Stimulated activated CD4-positive, alpha-beta T cell treated with anti-CD3 and anti-CD28 coated beads, Interleukin-12 subunit alpha, Interleukin-12 subunit beta, amount 100 ng/mL, for 24 hours (primary cell): ENCODE results near the gene MTAP.
A peak's percentile ranks its signal among the peaks of the same experiment; 100 is the strongest.

Experiments used
- DNase-seq, 2 experiments: peaks; one replicate each; pipeline ENCODE4 v3.0.0-alpha.2; 2020; ENCODE audit warnings: low read depth in 2 of 2

Gene MTAP

DNA sequence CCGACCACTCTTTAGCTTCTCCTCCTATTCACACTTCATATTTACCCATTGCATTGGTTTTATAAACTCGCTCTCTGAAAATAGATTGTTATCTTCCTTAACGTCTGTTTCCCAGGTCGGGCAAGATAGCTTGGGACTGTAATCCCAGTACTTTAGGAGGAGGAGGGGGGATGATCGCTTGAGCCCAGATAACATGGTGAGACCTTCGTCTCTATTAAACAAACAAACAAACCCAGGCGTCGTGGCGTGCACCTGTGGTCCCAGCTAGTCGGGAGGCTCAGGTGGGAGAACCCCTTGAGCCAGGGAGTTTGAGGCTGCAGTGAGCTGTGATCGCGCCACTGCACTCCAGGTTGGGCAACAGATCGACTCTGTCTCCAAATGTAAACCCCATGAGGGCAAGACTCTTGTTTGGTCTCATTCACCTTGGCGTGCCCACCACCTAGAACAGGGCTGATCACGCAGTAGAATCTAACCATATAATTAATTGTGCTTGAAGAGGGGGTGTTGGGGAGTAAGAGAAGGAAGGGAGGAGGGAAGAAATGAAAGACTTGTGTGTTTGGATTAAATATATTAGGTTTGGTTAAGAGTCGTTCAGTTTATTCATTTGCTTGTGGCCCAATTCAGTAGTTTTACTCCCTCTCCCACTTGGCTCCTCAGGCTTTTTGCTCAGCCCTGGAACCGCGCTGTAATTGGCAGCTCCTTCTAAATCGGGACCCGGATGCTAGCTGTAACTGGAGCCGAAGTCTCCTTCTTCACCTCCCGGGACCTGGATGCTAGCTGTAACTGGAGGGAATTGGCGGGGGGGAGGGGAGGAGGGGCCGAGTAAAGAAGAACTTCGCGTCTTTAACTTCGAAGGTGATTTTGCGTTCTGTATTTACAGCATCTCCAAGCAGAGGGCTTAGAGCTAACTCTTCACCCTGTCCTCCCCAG is 166.8 kb downstream of the MTAP start:
- no peak for DNase-seq

DNA sequence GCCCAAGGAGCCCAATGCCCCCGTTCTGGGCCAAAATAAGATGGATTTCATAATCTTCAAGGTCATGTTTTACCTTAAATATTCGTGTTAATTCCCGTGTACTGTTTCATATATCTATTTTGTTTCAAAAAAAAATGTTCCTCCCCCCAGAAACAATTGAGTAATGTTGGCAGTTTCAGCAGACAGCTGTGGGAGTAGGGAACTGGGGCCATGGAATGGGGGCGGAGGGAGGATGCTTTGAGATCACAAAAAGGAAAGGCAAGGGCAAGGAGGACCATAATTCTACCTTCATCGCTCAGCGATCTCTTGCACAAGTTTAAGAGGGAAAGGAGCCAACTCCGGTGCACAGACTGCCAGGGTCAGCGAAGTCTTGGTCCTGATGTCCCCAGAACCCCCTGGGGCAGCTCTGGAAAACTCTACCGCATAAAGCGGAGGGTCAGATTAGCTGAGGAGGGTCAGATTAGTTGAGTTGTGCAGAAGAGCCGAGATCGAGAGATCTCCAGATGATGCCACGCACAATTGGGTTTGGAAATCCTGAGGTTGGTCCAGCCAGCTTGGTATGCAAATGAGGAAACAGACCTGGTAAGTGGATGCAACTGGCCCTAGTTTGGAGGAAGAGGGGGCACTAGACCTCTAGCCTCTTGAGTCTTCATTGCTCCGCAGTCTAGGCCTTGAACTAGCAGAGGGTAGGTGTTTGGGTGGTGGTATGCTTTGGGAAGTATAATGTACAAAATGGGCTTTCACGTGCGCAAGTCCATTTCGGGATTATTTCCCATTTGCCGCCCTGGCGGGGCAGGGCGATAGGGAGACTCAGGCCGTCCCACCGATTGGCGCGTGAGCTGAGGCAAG is 167.7 kb downstream of the MTAP start:
- no peak for DNase-seq

DNA sequence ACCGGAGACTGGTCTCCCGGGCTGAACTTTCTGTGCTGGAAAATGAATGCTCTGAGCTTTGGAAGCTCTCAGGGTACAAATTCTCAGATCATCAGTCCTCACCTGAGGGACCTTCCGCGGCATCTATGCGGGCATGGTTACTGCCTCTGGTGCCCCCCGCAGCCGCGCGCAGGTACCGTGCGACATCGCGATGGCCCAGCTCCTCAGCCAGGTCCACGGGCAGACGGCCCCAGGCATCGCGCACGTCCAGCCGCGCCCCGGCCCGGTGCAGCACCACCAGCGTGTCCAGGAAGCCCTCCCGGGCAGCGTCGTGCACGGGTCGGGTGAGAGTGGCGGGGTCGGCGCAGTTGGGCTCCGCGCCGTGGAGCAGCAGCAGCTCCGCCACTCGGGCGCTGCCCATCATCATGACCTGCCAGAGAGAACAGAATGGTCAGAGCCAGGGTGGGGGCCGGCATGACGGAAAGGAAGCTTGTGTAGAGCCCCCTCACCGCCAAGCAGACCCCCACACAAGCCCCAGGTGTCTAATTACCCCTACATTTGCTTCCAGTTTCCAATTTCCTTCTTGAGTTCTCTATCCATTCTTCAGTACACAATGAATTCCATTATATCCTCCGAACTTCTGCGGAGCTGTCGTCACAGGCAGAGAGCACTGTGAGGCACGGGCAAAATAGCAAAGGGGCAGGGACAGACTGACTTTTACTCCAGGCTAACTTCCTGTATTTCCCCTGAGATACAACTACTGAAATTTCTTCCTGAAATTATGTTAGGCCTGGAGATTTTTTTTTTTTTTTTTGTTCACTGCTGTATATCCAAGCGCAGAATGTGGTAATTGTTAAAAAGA is 168.6 kb downstream of the MTAP start:
- DNase-seq: no peak

DNA sequence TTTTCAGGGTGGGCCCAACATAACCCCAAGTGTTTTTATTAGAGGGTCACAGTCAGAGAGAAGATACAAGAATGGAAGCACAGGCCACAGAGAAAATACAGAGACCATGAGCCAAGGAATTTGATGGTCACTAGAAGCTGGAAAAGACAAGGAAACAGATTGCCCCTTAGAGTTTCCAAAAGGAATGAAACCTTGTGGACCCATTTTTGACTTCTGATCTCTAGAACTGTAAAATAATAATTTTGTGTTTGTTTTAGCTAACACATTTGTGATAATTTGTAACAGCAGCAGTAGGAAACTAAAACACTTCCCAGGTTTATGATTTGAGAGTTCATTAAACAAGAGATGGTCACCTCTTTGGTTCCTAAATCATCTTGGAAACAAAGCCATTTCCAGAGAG is 169.9 kb downstream of the MTAP start:
- DNase-seq: no peak

DNA sequence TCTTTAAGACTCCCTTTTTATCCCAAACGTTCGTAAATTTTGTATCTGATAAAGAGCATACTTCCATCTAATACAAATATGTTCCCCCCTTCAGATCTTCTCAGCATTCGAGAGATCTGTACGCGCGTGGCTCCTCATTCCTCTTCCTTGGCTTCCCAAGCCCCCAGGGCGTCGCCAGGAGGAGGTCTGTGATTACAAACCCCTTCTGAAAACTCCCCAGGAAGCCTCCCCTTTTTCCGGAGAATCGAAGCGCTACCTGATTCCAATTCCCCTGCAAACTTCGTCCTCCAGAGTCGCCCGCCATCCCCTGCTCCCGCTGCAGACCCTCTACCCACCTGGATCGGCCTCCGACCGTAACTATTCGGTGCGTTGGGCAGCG is 171.9 kb downstream of the MTAP start:
- no peak for DNase-seq

DNA sequence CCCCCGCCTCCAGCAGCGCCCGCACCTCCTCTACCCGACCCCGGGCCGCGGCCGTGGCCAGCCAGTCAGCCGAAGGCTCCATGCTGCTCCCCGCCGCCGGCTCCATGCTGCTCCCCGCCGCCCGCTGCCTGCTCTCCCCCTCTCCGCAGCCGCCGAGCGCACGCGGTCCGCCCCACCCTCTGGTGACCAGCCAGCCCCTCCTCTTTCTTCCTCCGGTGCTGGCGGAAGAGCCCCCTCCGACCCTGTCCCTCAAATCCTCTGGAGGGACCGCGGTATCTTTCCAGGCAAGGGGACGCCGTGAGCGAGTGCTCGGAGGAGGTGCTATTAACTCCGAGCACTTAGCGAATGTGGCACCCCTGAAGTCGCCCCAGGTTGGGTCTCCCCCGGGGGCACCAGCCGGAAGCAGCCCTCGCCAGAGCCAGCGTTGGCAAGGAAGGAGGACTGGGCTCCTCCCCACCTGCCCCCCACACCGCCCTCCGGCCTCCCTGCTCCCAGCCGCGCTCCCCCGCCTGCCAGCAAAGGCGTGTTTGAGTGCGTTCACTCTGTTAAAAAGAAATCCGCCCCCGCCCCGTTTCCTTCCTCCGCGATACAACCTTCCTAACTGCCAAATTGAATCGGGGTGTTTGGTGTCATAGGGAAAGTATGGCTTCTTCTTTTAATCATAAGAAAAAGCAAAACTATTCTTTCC is 172.4 kb downstream of the MTAP start:
- peak in 1 of 2 experiments; percentile 49 for DNase-seq

DNA sequence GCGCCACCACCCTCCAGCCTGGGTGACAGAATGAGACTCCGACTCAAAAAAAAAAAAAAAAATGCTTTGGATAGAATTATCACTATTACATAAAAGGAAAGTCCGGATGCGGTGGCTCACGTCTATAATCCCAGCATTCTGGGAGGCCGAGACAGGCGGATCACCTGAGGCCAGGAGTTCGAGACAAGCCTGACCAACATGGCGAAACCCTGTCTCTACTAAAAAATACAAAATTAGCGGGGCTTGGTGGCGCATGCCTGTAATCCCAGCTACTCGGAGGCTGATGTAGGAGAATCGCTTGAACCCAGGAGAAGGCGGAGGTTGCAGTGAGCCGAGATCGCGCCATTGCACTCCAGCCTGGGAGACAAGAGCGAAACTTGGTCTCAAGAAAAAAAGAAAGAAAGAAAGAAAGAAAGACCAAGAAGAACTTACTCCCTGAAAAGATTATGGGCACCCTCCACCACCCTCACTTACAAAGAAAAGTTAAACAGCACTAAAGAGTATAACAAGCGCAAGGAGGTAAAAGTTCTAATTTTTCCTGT is 174.0 kb downstream of the MTAP start:
- DNase-seq: no peak

DNA sequence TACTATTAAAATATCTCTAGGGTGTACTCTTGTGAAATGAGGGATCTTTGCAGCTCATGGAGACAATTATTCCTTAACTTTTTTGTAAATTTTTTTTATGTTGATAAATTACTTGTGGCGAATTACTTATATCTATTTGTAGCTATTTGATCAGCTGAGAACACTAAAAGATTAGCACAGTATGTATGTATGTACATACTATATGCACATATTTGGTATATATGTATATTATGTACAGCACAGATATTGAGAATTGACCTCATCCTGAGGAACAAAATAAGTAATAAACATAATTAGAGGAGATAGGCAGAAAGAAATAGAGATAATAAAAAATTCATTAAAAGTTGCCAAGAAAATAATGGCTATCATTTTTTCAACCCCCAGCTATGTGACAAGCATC is 180.0 kb downstream of the MTAP start:
- DNase-seq: no peak

DNA sequence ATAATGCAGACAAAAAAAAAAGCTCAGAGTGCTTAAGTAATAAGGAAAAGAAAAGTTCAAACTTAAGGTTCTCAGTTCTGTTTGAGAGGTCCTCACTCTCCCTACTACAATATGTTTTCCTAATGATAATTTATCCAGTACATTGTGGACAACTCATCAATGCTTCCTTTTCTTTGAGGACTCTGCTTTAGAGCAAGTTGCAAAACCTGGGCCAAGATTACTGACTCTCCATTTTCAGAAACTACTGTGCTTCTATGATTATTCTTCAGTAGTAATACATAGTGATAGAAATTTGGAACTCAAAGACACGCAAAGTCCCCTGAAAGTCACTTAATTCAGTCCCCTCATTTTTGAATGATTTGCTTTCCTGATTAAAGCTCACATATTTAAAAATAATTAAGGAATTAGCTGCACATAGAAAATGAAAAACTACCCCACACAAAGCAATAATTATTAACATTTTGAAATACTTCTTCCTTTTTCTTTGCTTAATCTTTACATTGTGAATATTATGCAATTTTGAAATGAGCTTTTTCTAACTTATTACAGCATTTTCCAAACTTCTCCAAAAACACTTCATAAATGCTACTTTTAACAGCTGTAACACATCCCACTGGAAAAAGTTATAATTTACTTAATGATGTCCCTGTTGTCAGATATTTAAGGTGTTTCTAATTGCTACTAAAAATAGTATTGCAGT is 180.6 kb downstream of the MTAP start:
- no peak for DNase-seq

DNA sequence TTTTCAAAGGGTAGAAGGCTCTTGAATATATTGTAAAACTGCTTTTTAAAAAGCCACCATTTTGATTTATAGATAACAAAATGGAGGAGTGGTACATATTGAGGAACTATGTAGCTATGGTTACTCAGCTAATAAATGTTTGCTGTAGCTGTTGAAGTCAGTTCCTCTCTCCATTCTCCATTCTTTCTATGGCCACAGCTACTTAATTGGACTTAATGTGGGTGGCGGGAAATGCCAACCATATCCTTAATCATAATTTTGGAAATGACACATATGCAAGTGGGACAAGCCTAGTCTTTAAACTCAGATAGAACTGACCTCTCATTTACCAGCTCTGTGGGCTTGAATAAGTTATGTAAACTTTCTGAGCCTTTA is 181.1 kb downstream of the MTAP start:
- DNase-seq: no peak

DNA sequence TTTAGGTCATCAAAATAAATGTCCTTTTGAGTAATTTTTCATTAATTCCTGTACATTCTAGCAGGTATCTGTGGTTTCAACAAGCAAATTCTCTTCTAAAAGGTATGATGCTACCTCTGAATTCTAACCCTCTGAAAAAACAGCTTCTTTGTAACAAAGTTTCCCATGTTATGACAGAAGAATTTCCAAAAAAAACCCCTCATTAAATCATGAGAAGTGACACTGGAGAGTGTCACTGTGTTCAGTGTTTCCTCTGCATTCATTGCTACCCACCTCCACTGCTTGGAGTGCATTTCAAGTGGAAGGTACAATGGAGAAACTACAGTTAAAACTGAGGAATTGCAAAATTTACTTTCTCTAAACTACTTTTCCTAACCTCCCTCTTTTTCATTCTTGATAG is 181.7 kb downstream of the MTAP start:
- no peak for DNase-seq

DNA sequence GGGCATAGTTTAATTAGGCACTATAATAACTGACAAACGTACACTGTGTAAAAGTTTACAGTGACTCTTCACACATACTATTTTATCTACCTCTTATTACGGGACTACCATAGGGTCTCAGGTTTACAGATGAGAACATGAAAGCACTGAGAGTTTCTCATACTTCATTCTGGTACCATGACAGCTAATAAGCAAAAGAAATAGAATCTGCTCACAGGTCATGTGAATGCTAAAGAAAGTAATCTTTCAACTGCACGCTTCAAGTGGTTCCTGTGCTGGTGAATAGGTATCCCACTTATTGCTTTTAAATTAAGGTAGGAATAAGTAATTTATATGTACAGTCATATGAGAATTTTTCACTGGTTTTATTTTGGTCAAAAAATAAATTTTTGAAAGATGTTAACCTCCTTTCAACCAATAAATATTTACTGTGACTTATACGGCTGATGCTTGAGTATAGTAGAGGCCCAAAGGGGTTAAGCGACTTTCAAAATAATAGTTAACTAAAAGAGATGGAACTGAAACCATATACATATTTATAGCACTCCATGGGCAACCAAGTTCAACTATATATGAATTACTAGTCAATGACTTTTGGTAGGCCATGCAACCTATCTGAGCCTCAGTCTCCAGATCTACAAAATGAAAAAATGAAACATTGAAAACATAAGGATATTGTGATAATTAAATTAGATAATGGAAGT is 183.7 kb downstream of the MTAP start:
- no peak for DNase-seq
